Ishikawa (cell line): ENCODE measurements around the gene UST.

Source experiments
- EGR1 ChIP-seq: IDR thresholded peaks from 2 replicates; pipeline ENCODE4 v1.6.1; 2012
- TCF12 ChIP-seq: IDR thresholded peaks from 2 replicates; pipeline ENCODE4 v1.6.1; 2012; ENCODE audit warnings: low read depth
- TF ChIP-seq, protein P1 (sequence below): IDR thresholded peaks from 2 replicates; pipeline ENCODE4 v1.6.1; 2012; ENCODE audit warnings: low read depth, mild to moderate bottlenecking

DNA sequence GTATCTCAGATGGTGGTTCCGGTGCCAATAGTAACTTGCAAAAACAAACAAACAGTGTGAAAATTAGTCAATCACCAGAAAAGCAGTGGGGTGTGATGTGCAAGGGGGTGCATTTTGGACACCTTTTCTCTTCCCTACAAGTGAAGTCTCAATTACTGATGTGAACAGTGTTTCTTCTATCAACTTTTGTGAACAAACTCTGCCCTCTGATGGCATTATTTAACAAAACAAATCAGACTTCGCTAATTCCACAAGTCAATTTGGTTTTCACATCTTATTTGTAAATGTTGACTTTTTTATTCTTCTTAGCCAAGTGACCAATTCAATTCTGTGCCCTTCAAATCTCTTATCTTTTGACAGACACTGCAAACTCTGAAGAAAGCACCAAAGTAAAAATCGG is 212.2 kb downstream of the UST start:
- TF ChIP-seq, protein P1, sequence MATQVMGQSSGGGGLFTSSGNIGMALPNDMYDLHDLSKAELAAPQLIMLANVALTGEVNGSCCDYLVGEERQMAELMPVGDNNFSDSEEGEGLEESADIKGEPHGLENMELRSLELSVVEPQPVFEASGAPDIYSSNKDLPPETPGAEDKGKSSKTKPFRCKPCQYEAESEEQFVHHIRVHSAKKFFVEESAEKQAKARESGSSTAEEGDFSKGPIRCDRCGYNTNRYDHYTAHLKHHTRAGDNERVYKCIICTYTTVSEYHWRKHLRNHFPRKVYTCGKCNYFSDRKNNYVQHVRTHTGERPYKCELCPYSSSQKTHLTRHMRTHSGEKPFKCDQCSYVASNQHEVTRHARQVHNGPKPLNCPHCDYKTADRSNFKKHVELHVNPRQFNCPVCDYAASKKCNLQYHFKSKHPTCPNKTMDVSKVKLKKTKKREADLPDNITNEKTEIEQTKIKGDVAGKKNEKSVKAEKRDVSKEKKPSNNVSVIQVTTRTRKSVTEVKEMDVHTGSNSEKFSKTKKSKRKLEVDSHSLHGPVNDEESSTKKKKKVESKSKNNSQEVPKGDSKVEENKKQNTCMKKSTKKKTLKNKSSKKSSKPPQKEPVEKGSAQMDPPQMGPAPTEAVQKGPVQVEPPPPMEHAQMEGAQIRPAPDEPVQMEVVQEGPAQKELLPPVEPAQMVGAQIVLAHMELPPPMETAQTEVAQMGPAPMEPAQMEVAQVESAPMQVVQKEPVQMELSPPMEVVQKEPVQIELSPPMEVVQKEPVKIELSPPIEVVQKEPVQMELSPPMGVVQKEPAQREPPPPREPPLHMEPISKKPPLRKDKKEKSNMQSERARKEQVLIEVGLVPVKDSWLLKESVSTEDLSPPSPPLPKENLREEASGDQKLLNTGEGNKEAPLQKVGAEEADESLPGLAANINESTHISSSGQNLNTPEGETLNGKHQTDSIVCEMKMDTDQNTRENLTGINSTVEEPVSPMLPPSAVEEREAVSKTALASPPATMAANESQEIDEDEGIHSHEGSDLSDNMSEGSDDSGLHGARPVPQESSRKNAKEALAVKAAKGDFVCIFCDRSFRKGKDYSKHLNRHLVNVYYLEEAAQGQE: no peak
- no peak for TF ChIP-seq EGR1
- TF ChIP-seq TCF12: no peak
